ENCODE results near the gene COMP. TPM values are rescaled to one million over a fixed set of nuclear protein-coding genes. Genes with fewer than 3 reads are reported as not detected.

COMP gene
- polyA plus RNA-seq, 1 donor, result 2.0 TPM

DNA sequence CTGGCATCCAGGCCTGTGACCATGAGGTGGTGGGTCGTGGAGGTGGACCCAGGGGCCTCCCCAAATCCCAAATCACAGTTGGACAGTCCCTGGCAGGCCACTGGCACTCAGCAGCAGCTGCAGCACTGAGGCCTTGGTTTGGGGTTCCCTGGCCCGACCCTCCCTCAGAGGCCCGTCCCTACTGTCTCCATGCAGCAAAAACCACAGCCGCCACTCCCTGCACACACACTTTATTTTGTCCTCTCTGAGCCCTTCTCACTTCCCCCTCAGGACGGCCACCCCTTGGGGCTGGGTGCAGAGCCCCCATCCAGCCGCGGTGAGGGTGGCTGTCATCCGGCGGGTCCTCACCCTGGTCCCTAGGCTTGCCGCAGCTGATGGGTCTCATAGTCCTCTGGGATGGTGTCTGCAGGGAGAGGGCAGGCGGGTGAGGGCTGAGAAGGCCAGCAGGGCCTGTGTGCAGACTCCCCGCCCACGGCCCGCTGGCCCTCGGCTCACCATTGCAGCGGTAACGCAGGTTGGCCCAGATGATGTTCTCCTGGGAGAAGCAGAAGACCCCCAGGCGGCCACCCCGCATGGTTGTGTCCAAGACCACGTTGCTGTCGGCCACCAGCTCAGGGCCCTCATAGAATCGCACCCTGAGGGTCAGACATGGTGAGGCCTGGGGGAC, 8.4 kb downstream of the COMP start:
- no peak for DNase-seq

DNA sequence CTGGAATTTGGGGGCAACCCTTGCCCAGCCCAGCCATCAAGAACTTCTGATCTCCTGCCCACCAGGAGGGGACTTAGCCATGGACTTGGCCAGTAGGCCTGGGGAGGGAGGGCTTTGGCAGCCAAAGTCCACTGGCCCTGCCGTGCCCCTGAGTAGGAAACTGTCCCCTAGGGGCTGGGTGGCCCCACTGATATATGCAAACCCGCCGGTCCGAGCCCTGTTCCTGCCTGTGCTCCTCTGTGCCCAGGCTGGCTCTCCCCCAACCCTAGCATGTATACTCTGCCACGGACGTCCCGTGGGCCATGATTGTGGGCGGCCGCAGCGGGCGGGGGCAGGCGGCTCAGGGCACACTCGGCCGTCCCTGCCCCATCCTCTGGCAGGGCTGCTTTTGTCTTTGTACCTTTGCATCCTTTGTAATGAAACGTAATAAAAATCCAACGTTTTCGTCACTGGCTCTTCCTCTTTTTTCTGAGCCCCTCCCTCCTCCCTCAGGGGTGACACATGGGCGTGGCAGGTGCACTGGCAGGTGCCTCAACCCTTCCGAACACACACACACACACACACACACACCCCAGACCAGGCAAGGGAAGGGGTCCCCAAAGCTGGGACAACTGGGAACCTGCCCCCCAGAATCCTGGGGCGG, 9.1 kb downstream of the COMP start:
- no peak for DNase-seq

DNA sequence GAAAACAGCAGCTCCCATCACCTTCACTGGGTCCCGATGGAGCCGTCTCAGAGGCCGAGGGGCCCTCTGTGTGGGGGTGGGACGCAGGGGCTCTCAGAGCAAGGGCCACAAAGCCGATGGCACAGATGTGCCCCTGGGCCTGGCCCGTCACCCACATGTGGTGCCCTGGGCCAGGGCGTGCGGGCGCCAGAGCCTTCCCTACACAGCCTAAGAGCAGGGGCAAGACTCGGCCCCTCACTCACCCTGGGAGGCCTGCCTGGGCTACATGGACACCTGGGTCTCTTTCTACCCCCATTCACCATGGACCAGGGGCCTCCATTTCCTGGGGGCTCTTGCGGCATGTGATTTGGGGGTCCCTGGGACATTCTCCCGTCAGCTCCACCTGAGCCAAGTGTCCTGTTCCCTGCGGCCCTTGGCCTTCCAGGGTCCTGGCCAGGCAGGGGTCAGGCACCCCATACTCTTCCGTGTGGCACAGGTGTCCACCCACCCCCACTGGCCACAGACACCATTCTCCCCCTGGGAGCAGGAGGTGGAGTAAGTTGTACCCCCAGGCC, 10.0 kb downstream of the COMP start:
- DNase-seq, result no peak

DNA sequence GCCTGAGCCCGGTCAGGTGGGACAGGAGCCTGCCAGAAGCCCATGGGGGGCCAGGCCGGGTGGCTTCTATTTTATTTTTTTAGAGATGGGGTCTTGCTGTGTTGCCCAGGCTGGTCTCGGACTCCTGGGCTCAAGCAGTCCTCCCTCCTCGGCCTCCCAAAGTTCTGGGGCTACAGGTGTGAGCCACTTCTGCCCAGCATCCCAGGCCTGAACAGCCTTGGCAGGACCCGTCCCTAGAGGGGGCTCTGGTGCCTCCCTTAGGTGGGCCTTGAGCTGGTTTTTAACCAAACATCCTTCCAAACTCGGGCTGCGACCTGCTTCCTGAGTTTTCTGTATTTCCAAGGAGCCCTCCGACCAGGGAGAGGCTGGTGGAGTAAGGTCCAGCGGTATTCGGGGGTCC, 10.5 kb downstream of the COMP start:
- DNase-seq, result no peak

DNA sequence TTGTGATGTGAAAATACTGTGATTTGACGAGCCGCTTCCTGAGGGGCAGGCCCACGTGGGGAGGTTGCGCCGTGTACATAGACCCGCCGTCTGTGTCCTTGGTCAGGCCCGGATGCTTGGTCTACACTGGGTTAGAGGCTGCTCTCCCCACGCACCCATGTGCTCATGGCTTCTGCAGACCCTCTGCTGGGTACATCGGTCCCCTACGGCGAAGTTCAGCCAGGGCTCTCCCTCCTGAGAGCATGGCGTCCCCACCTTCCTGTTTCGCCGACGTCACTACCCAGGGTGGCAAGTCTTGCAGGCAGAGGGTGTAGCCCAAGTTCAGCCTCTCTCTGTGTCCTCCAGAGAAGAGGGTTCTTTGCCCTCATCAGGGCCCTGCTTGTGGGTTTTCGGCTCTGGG, 11.0 kb downstream of the COMP start:
- DNase-seq, result no peak

DNA sequence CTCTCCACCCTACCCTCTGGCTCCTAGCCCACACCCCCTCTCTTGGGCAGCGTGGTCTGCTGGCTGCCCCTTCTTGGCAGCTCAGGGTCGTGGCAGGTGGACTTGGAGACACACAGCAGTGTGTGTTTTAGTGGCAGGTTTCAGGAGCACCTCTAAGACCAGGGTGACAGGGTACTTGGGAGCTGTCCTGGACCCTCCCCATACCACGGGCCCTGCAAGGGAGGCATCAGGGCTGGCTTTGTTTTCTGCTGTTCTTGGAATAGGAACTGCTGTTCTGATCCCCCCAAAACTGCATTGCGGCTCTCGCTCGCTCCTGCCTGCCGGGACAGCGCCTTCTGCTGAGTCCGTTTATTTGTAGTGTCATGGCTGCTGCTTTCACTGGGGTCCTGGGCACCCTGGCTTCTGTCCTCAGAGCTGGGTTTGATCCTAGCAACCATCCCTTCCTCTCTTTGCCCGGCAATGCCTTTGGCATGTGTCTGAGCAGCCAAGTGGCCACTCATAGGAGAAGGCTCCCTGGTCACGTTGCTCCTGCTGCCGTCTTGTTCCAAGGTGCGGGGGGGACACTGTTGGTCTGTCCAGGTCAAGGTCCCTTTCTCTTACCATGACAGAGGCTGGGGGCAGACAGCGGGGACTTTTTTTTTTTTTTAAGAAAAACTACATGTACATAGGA, 12.1 kb downstream of the COMP start:
- no peak for DNase-seq

DNA sequence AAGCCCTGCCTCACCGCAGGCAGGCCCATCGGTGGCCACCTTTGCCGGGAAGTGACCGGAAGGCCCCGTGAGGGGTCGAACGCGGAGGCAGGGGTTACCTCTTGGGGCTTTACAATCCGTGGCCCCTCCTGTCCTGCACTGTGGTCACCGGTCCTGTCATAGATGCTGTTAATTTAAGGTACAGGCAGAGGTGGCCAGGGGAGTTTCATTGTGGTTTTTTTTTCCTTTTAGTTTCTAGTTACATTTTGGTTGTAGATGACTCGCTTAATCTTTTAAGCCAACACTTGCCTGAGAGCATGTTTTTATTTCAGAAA, 13.1 kb downstream of the COMP start:
- DNase-seq, result no peak

DNA sequence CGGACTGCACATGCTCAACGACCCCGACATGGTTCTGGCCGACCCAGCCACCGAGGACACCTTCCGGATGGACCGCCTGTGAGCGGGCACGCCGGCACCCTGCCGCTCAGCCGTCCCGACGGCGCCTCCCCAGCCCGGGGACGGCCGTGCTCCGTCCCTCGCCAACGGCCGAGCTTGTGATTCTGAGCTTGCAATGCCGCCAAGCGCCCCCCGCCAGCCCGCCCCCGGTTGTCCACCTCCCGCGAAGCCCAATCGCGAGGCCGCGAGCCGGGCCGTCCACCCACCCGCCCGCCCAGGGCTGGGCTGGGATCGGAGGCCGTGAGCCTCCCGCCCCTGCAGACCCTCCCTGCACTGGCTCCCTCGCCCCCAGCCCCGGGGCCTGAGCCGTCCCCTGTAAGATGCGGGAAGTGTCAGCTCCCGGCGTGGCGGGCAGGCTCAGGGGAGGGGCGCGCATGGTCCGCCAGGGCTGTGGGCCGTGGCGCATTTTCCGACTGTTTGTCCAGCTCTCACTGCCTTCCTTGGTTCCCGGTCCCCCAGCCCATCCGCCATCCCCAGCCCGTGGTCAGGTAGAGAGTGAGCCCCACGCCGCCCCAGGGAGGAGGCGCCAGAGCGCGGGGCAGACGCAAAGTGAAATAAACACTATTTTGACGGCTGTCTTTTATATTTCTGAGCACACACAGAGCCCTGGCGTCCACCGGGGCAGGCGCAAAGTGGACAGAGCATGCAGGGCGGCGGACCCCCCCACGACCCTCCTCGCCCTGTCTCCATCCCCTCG, 13.6 kb downstream of the COMP start:
- no peak for DNase-seq

DNA sequence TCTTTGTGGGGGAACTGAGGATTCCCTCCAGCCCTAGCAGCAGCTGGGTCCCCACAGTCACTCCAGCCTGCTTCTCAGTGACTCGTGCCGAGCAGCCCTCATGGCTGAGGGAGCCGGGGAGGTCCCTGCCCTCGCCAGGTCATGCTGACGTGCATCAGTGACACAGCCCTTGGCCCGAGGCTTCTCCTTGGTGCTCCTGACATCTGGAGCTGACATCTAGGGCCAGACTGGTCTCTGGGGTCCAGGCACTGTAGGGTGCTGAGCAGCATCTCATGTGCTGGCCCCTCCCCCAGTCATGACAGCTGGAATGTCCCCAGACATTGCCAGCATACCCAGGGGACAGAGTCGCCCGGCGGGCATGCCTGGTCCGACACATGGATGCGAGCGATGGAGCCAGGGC, 14.4 kb downstream of the COMP start:
- no peak for DNase-seq

DNA sequence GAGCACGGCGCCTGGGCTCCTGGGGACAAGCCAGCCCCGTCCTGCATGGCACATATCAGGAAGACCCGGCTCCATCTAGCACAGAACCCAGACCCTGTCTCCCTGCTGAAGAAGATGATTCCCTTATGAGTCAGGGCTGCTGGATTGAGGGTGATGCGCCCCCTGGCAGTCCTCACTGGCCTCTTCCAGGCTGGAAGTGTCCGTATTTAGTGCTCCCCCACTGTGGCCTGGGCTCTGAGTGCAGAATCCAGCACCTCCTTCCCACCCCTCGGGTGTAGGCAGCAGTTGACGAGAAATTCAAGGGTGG, 14.9 kb downstream of the COMP start:
- DNase-seq, result no peak

DNA sequence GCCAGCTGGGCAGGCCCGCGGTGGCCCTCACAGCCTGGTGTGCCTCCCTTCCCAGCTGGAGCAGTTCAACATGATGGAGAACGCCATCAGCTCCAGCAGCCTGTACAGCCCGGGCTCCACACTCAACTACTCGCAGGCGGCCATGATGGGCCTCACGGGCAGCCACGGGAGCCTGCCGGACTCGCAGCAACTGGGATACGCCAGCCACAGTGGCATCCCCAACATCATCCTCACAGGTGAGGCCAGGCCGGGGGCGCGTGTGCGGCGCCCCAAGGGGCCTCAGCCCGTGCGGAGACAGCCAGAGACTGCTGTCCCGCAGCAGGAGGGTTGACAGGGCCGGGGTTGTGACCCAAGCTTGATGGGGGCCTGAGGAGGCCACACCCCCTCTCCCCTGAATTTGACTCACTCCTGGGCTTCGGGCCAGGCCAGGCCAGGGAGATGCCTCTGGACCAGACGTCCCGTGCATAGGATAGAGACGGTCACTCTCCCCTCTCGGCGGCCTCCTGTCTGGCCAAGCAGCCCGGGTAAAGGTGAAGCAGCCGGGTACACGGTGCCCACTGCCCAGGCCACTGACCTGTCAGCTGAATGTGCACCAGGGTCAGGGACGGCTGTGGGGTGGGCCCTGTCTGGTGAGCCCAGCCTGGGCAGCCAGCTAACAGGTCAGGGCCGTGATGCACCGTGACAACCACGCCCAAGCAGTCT, 15.4 kb downstream of the COMP start:
- DNase-seq, result no peak

DNA sequence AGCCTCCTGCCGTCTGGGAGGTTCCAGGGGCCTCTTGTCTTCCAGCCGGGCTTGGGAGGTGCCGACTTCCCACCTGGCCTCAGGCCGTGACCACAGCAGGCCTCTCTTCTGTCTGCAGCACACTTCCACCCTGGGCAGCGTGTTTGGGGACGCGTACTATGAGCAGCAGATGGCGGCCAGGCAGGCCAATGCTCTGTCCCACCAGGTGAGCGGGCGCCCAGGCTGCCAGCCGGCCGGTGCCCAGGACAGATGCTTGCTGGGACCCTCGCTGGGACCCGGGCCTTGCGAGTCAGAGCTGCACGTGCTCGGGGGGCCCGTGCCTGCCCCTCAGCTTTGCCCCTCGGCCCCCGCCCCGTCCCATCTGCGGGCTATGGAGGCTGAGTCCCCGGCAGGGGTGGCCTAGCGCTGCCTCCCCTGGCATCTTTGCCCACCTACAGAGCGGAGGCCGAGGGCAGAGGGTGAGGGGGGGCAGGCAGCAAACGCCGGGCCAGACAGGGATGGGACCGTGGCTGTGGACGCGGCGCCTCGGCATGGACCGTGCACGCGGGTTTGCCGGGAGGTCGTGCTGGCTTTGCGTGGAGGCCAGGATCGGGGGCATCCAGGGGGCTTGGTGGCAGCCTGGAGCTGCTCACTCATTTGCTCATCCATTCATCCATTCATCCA, 16.2 kb downstream of the COMP start:
- DNase-seq, result no peak

DNA sequence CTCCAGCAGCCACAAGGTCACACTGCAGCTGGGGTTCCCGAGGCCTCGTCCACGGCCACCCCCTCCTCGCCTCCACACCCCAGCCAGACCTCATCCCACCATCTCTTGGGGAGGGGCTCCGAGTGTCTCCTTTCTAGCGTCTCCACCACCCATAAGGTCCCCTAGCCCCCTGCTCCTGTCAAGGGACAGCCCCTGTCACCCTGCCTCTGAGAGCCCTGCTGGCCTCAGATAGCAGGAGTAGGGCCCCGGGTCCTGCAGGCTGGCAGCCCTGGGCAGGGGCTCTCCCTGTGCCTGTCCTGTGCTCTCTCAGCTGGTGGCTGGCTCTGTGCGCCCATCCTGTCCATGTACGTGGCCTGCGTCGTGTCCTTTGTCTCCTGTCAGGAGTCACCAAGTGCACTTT, 17.0 kb downstream of the COMP start:
- no peak for DNase-seq

DNA sequence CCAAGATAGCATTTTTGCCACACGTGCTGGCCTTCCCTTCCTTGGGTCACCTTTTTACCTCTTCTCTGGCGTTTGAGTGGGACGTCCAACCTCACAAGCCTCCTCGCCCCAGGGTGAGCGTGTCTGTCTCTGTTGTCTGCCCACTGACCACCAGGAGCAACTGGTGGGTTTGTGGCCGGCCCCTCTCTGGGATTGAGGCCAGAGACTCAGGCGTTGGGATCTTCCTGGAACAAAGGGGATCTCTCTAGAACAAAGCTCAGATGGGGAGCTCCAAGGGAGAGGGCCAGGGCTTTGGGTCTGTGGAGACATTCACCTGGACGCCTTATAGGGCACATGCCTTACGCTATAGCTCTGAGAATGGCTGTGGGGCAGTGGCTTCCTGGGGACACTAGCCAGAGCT, 17.4 kb downstream of the COMP start:
- no peak for DNase-seq

DNA sequence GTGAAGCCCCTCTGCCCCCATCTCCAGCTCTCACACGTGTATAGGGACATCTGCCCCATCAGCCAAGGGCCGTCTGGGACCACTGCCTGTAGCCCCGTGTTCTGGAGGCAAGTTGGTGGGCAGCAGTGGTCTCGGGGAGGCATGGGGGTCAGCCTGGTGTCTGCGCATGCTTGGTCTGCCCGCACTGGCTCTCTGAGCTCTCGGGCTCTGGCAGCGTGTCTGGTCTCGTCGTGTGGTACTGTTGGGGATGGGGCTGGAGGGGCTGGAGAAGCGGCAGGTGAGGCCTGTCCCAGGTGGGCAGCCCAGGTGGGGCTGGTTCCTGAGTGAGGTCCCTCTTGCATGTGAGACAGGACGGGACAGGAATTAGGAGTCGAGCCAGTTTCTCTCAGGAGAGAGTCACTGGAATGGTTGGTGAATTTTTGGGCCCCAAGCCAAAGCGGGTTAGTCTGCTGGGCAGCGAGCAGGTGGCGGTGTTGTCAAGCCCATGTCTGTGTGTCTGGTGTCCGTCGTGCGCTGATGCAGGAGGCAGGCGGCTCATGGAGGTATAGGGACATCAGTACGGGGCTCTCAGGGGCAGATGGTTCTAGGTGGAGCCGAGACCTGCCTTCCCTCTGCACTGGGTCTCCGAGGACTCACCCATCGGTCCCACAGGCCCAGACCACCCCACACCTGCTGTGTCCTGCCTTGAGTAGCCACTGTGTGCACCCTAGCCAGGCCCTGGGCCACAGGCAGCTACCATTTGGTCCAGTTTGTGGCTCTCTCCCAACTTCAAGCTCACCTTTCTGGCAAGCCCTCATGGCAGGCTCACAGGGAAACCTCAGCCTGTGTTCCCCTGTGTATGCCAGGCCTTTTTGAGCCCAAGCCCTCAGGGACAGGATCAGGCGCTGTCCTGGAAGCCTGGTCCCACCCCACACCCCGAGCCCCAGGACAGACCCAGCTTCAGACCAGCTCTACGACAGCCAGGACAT, 18.2 kb downstream of the COMP start:
- DNase-seq, result no peak

DNA sequence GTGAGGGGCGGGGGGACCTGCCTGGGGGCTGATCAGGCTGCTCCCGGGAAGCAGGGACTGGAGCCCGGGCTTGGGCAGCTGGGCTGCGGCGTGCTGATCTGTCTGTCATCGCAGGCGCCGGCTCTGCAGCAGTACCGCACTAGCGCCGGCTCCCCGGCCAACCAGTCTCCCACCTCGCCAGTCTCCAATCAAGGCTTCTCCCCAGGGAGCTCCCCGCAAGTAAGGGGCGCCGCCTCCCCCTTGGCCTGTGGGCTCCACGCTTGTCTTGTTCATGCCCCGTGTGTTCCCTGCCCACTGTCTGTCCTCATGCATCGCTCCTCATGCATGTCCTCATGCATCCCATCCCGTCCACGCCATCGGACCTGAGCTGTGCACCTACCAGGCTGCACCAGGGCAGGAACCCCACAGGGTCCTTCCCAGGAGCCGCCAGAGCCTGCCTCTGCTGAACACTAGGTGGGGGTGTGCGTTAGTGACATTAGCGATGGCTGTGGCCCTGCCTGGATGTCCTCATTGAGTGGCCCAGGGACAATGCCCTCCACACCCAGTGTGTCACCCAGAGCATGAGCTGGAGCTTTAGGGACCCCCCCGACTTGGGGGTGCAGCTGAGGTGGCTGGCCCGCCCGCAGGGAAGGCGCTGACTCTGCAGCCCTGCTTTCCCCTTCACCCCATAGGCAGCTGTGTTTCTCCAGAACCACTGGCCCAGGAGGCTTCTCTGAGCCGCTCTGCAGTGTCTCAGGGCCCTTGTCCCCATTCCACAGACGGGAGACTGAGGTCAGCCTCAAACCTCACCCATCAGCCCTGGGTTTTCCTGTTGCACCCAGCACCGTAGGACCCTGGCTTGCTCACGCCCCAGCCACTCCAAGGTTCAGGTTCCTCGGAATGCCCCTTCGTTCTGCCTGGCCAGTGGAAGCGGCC, 19.5 kb downstream of the COMP start:
- DNase-seq, result no peak

DNA sequence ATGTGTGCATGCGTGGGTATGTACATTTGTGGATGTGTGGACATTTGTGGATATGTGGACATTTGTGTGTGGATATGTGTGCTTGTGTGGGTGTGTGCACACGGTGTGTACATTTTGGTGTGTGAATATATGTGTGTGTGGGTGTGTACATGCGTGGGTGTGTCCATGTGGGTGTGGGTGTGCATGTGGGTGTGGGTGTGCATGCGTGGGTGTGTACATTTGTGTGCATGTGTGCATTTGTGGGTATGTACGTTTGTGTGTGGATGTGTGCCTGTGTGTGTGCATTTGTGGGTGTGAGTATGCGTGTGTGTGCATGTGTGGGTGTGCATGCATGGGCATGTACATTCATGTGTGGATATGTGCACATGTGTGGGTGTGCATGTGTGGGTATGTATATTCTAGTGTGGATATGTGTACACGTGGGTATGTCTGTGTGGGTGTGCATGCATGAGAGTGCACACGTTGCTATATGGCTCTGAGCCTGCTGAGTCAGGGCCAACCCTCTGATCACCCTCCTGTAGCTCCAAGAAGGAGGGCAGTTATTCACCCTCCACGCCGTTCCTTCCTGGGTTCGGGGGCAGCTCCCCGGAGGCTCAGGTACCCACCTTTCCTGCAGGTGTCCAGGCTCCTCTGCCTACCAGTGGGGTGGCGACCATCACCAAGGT, 20.3 kb downstream of the COMP start:
- no peak for DNase-seq

DNA sequence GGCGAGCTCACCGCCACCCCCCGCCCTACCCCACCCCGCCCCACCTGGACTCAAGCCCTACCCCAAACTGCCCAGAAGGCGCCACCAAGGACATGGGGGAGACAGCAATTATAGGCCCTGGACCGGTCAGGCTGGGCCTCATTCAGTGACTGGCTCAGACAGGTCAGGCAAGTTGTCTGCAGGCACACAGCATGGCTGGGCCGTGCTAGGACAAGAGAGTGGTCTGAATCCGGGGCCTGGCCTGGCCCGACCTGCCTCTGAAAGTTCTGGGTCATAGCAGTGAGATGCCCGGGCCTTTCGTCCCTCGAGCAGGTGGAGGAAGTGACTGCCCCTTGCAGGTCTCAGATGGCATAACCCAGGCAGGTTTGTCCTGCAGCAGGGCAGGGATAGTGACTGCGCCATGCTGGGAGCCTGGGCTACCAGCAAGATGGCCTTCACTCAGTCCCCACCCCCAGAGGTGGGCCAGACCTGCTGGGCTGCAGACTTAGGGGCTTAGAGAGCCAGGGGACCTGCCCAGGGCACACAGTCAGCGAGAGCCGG, 21.0 kb downstream of the COMP start:
- DNase-seq, result no peak
